IPS DF 6.9 (cell line): ENCODE data around the gene CCDC88A.
"Not testable (repeated sequence)": the region's sequence is repeated elsewhere in the genome, so short reads cannot be mapped to it uniquely, and the experiment has no call there.

Experiments used
- DNase-seq: peaks from one replicate; pipeline ENCODE4 v3.0.0-alpha.2; 2013; ENCODE audit warnings: low read depth, low spot score
- H3K27ac ChIP-seq: one replicate; pipeline ENCODE4 v1.5.1; 2013; ENCODE audit warnings: low read length, control low read depth
- H3K27me3 ChIP-seq: 2 replicates; pipeline ENCODE4 v1.6.1; 2013; ENCODE audit warnings: mild to moderate bottlenecking, low read length; ENCODE audit not compliant: control insufficient read depth, insufficient read depth
- H3K36me3 ChIP-seq: 2 replicates; pipeline ENCODE4 v1.6.1; 2013; ENCODE audit warnings: low read length; ENCODE audit not compliant: control insufficient read depth, insufficient read depth
- H3K4me1 ChIP-seq: 2 replicates; pipeline ENCODE4 v1.6.1; 2013; ENCODE audit warnings: low read length; ENCODE audit not compliant: control insufficient read depth, insufficient read depth
- H3K4me3 ChIP-seq: 2 replicates; pipeline ENCODE4 v1.5.1; 2013; ENCODE audit warnings: mild to moderate bottlenecking, low read length
- H3K9me3 ChIP-seq: 2 replicates; pipeline ENCODE4 v1.6.1; 2013; ENCODE audit warnings: low read length, inconsistent platforms; ENCODE audit not compliant: control insufficient read depth, insufficient read depth
- WGBS: extraction: QIAGEN DNeasy Blood & Tissue Kit; methylation state at CpG from one replicate; pipeline ENCODE4 v1.1.7; 2013; ENCODE audit warnings: mixed read lengths, missing lambda C conversion rate; ENCODE audit not compliant: insufficient read length, insufficient coverage; 5-methylcytosine and 5-hydroxymethylcytosine counted together

The CCDC88A gene

GRCh38 chr2:55274346-55274745 is 145.3 kb downstream of the CCDC88A start:
- not testable (repeated sequence) for H3K4me1 ChIP-seq, DNase-seq, H3K36me3 ChIP-seq, H3K27me3 ChIP-seq, H3K4me3 ChIP-seq, H3K27ac ChIP-seq, H3K9me3 ChIP-seq
- WGBS = no CpG with 5 or more reads among the region's 2 CpGs

- DNase-seq = no peak
- Histone ChIP-seq H3K36me3 (no peaks in the 10 kb centered on the region), H3K4me3 (no peak overlapping the region; the same call in 1 of the 2 replicates), H3K4me1 (no peaks in the 10 kb centered on the region), H3K27me3 (no peaks in the 10 kb centered on the region), H3K9me3 (no peaks in the 10 kb centered on the region), H3K27ac (no peak overlapping the region)
- no CpG with 5 or more reads among the region's 7 CpGs for WGBS
Observed at GRCh38 chr2:55269645-55269990, 150.0 kb downstream of the CCDC88A start.

DNA sequence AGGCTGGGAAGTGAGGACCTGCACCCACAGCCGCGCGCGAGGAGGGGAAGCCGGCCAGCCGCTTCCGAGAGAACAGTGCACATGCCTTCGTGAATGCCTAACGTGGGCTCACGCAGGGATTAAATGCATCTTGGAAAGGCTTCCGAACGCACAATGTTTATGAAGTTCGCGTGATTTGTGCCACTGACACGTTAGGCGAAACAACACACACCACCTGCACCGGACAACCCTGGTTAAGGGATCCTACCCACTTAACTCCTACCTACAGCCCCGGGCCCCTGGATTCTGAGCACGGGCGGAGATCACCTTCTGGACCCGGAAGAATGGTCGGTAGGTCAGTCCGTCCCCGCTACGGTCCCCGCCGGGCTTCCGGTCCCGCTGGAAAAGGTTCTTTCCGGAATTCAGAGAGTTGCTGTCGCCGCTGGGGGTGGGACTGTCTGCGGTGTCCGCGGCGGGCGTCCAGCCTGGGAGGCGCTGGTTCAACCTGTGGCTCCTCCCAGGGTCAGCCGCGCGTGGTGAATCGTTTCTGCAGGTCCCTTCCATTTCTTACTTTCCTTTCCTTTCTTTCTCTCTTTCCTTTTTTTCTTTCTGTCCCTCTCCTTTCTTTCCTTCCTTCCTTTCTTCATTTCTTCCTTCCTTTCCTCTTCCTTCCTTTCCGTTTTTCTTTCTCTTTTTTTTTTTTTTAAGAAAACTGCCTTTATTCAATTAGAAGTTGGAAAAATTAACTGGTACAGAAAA is 150.6 kb downstream of the CCDC88A start, which contains the start of gene MTIF2:
MTIF2 (minus strand) TSS at position 325 of the 738 bp plus-strand sequence. CDS start 5,373 bp downstream, outside the sequence.
- peak within 1 kb of the TSS; percentile 60; the same call in 1 of the 2 replicates for H3K4me3 ChIP-seq
- WGBS = no CpG with 5 or more reads among the region's 43 CpGs
- H3K27me3 ChIP-seq = no peaks in the 10 kb centered on the region
- no peaks in the 10 kb centered on the region for H3K4me1 ChIP-seq
- peak; percentile 85 for DNase-seq
- H3K27ac ChIP-seq = no peak within 1 kb of the TSS
- no peaks in the 10 kb centered on the region for H3K9me3 ChIP-seq
- no peaks in the 10 kb centered on the region; the same call in 1 of the 2 replicates for H3K36me3 ChIP-seq

- DNase-seq = no peak
- no peak overlapping the region for H3K27ac ChIP-seq
- H3K36me3 ChIP-seq = no peaks in the 10 kb centered on the region; the same call in 1 of the 2 replicates
- no CpG with 5 or more reads among the region's 13 CpGs for WGBS
- H3K9me3 ChIP-seq = no peaks in the 10 kb centered on the region
- H3K27me3 ChIP-seq = no peaks in the 10 kb centered on the region
- no peaks in the 10 kb centered on the region for H3K4me1 ChIP-seq
- peak overlapping the region; percentile 60; the same call in 1 of the 2 replicates for H3K4me3 ChIP-seq
Observed at GRCh38 chr2:55268288-55268906, 151.3 kb downstream of the CCDC88A start.

DNA sequence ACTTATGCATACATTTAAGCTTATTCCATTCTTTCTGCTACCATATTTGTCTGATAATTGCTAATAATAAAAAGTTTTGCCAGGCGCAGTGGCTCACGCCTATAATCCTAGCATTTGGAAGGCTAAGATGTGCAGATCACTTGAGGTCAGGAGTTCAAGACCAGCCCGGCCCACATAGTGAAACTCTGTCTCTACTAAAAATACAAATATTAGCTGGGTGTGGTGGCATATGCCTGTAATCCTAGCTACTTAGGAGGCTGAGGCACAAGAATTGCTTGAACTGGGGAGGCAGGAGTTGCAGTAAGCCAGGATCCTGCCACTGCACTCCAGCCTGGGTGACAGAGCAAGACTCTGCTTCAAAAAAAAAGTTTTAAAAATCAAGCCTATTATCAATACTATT is 160.1 kb downstream of the CCDC88A start:
- DNase-seq, H3K27ac ChIP-seq, H3K36me3 ChIP-seq, H3K9me3 ChIP-seq, H3K27me3 ChIP-seq, H3K4me3 ChIP-seq, H3K4me1 ChIP-seq: not testable (repeated sequence)
- WGBS = no CpG with 5 or more reads among the region's 3 CpGs

DNA sequence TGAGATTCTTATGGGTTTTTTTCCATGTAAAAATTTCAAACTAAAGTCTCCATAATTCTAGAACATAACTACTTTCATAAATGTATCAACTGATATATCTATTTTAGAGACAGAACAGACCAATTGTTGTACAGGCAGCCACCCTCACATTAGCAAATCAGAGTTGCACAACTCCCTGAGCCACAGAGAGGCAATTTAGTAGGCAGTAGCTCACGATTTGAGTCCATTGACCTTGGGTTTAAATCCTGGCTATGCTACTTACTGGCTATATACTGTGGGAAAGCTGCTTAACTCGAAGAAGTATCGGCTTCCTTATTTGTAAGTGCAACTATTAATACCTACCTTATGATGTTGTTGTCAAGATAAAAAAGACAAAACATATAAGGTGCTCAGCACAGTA is 166.8 kb downstream of the CCDC88A start:
- H3K27ac ChIP-seq = no peak overlapping the region
- no peak for DNase-seq
- WGBS = no CpG with 5 or more reads among the region's 3 CpGs
- peaks cover 3% of the 10 kb centered on the region; the same call in 1 of the 2 replicates for H3K36me3 ChIP-seq
- H3K27me3 ChIP-seq = no peaks in the 10 kb centered on the region
- no peak overlapping the region for H3K4me3 ChIP-seq
- H3K4me1 ChIP-seq = no peaks in the 10 kb centered on the region
- no peaks in the 10 kb centered on the region for H3K9me3 ChIP-seq

DNA sequence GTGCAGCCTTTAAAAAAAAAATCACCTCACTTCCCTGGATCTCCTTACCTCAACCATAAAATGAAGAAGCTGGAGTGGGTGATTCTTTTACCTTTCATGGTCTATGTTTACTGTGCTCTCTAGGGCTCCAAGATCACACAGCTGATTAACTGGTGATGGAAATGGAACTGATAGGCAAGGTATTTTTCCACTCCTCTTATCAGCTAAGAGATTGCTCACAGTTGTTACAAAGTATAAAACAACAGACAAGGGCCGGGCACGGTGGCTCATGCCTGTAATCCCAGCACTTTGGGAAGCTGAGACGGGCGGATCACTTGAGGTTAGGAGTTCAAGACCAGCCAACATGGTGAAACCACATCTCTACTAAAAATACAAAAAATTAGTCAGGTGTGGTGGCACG is 172.6 kb downstream of the CCDC88A start:
- Histone ChIP-seq H3K36me3 (no peaks in the 10 kb centered on the region), H3K27me3 (no peaks in the 10 kb centered on the region), H3K4me3 (no peak overlapping the region), H3K9me3 (no peaks in the 10 kb centered on the region), H3K27ac (no peak overlapping the region), H3K4me1 (no peaks in the 10 kb centered on the region)
- no CpG with 5 or more reads among the region's 5 CpGs for WGBS
- DNase-seq = no peak

GRCh38 chr2:55245411-55245810 is 174.2 kb downstream of the CCDC88A start:
- no CpG with 5 or more reads among the region's 5 CpGs for WGBS
- no peaks in the 10 kb centered on the region for H3K9me3 ChIP-seq
- H3K36me3 ChIP-seq = no peaks in the 10 kb centered on the region
- no peak for DNase-seq
- no peaks in the 10 kb centered on the region for H3K4me1 ChIP-seq
- no peak overlapping the region for H3K4me3 ChIP-seq
- no peak overlapping the region for H3K27ac ChIP-seq
- no peaks in the 10 kb centered on the region for H3K27me3 ChIP-seq

GRCh38 chr2:55242617-55243016 is 177.0 kb downstream of the CCDC88A start:
- Histone ChIP-seq H3K27ac (no peak overlapping the region), H3K4me1 (no peaks in the 10 kb centered on the region), H3K9me3 (no peaks in the 10 kb centered on the region), H3K4me3 (no peak overlapping the region), H3K36me3 (no peaks in the 10 kb centered on the region), H3K27me3 (no peaks in the 10 kb centered on the region)
- no CpG with 5 or more reads among the region's 1 CpG for WGBS
- DNase-seq = no peak

GRCh38 chr2:55241582-55241981 is 178.1 kb downstream of the CCDC88A start:
- no CpG with 5 or more reads among the region's 8 CpGs for WGBS
- not testable (repeated sequence) for H3K4me3 ChIP-seq, H3K4me1 ChIP-seq, H3K36me3 ChIP-seq, DNase-seq, H3K27ac ChIP-seq, H3K27me3 ChIP-seq, H3K9me3 ChIP-seq
